Activated CD4-positive, alpha-beta T cell treated with anti-CD3 and anti-CD28 coated beads for 1 hour (primary cell): ENCODE results near the gene FAT2.
"Not testable (repeated sequence)": the region's sequence is repeated elsewhere in the genome, so short reads cannot be mapped to it uniquely, and the experiment has no call there.

ENCODE experiments used
- DNase-seq: peaks from one replicate; pipeline ENCODE4 v3.0.0-alpha.2; 2020

Gene FAT2

GRCh38 chr5:151581347-151581746 is 9.8 kb downstream of the FAT2 start:
- DNase-seq, result no peak

- no peak for DNase-seq
Observed at GRCh38 chr5:151580858-151581257, 10.3 kb downstream of the FAT2 start.

GRCh38 chr5:151580239-151580638 is 10.9 kb downstream of the FAT2 start:
- no peak for DNase-seq

- DNase-seq, result not testable (repeated sequence)
Observed at GRCh38 chr5:151579146-151579545, 12.0 kb downstream of the FAT2 start.

GRCh38 chr5:151578326-151579025 is 12.7 kb downstream of the FAT2 start:
- no peak for DNase-seq

- DNase-seq, result no peak
Observed at GRCh38 chr5:151577566-151577965, 13.6 kb downstream of the FAT2 start.

- DNase-seq, result no peak
Observed at GRCh38 chr5:151574444-151574996, 16.6 kb downstream of the FAT2 start.

GRCh38 chr5:151572657-151573368 is 18.3 kb downstream of the FAT2 start:
- DNase-seq, result no peak

- no peak for DNase-seq
Observed at GRCh38 chr5:151571270-151572173, 19.6 kb downstream of the FAT2 start.

- no peak for DNase-seq
Observed at GRCh38 chr5:151570512-151571269, 20.4 kb downstream of the FAT2 start.

- no peak for DNase-seq
Observed at GRCh38 chr5:151570058-151570457, 21.1 kb downstream of the FAT2 start.

- DNase-seq, result no peak
Observed at GRCh38 chr5:151569132-151570046, 21.7 kb downstream of the FAT2 start.

- DNase-seq, result no peak
Observed at GRCh38 chr5:151568036-151568435, 23.1 kb downstream of the FAT2 start.

GRCh38 chr5:151565971-151566370 is 25.2 kb downstream of the FAT2 start:
- DNase-seq, result no peak

- no peak for DNase-seq
Observed at GRCh38 chr5:151562019-151562707, 29.0 kb downstream of the FAT2 start.

GRCh38 chr5:151557951-151558350 is 33.2 kb downstream of the FAT2 start:
- no peak for DNase-seq

- DNase-seq, result no peak
Observed at GRCh38 chr5:151557466-151557865, 33.7 kb downstream of the FAT2 start.

GRCh38 chr5:151556806-151557205 is 34.3 kb downstream of the FAT2 start:
- DNase-seq, result no peak

GRCh38 chr5:151555760-151556576 is 35.2 kb downstream of the FAT2 start:
- no peak for DNase-seq

- no peak for DNase-seq
Observed at GRCh38 chr5:151553695-151554094, 37.4 kb downstream of the FAT2 start.
